Endothelial cell of umbilical vein (primary cell): ENCODE measurements around the gene CTNNA2. TPM values are rescaled to one million over a fixed set of nuclear protein-coding genes. Genes with fewer than 3 reads are reported as not detected.

Experiments used
- BruUV-seq: library from RNA; stranded (reverse); fragments of 400-500 nt; replicated peaks from 2 replicates; lab custom pipeline; 2021; lab: Mats Ljungman, UMichigan
- CTCF ChIA-PET: fragments of 300-600, 350-600 bp; sonication (Branson Sonifier 250); formaldehyde crosslinking; loops from one replicate; lab custom pipeline; 2021; ENCODE audit warnings: antibody characterized with exemption, inconsistent platforms; lab: Charles Lee
- POLR2A ChIA-PET: fragments of 300-600, 350-600 bp; sonication (Branson Sonifier 250); formaldehyde crosslinking; loops from one replicate; lab custom pipeline; 2021; ENCODE audit warnings: antibody characterized with exemption, inconsistent platforms; lab: Charles Lee
- DNase-seq: peaks from one replicate; pipeline ENCODE4 v3.0.0-alpha.2; 2011; ENCODE audit warnings: low read depth, low spot score
- FAIRE-seq: peaks from 2 replicates; lab custom pipeline; 2011; peaks lifted over from hg19 to GRCh38; lab: Jason Lieb, UNC
- H2AFZ ChIP-seq: 2 replicates; pipeline ENCODE4 v1.6.0; 2012; ENCODE audit warnings: low read depth, low read length, control low read depth, inconsistent platforms
- H3K27ac ChIP-seq: 2 replicates; pipeline ENCODE4 v1.5.1; 2011; ENCODE audit warnings: low read depth, mild to moderate bottlenecking, control low read depth, low read length, moderate library complexity; ENCODE audit not compliant: insufficient read depth
- H3K27me3 ChIP-seq, 2 experiments: 2 replicates each; pipeline versions ENCODE4 v1.6.0 to v1.6.1; 2011; ENCODE audit warnings: low read length in 2 of 2, mixed read lengths in 1 of 2; ENCODE audit not compliant: control insufficient read depth in 2 of 2, insufficient read depth in 2 of 2
- H3K36me3 ChIP-seq, 2 experiments: 2 replicates in 1 of 2; 3 replicates in 1 of 2; pipeline ENCODE4 v1.5.1; 2011; ENCODE audit warnings: low read length in 2 of 2, mild to moderate bottlenecking in 1 of 2, moderate library complexity in 1 of 2; ENCODE audit not compliant: control insufficient read depth in 2 of 2, insufficient read depth in 2 of 2; ENCODE audit errors: extremely low read depth in 1 of 2
- H3K4me1 ChIP-seq: 3 replicates; pipeline ENCODE4 v1.5.1; 2011; ENCODE audit warnings: mild to moderate bottlenecking, low read length; ENCODE audit not compliant: control insufficient read depth, insufficient read depth; ENCODE audit errors: extremely low read depth
- H3K4me2 ChIP-seq: 2 replicates; pipeline ENCODE4 v1.6.1; 2011; ENCODE audit warnings: low read length, control low read depth, mixed read lengths; ENCODE audit not compliant: insufficient read depth
- H3K4me3 ChIP-seq, 3 experiments: fragments of 200-600 bp in 1 of 3; sonication (generic), shearing (Covaris generic) in 1 of 3; replicated peaks in 1 of 3; 2 replicates each; pipeline ENCODE4 v1.5.1; 2011 to 2016; ENCODE audit warnings: control low read depth in 3 of 3, low read length in 3 of 3, mild to moderate bottlenecking in 2 of 3, inconsistent platforms in 1 of 3, low read depth in 1 of 3, moderate library complexity in 1 of 3; ENCODE audit not compliant: insufficient read depth in 1 of 3
- H3K79me2 ChIP-seq: 2 replicates; pipeline ENCODE4 v1.6.0; 2012; ENCODE audit warnings: low read length, inconsistent platforms; ENCODE audit not compliant: control insufficient read depth, insufficient read depth
- H3K9ac ChIP-seq: replicated peaks from 2 replicates; pipeline ENCODE3; 2011; ENCODE audit warnings: low read length, control low read depth; ENCODE audit not compliant: insufficient read depth; ENCODE audit errors: extremely low read depth
- H3K9me1 ChIP-seq: replicated peaks from 3 replicates; pipeline ENCODE4 v1.6.0; 2011; ENCODE audit warnings: mild to moderate bottlenecking, low read length; ENCODE audit not compliant: control insufficient read depth, insufficient read depth; ENCODE audit errors: extremely low read depth
- H3K9me3 ChIP-seq: replicated peaks from 2 replicates; pipeline ENCODE4 v1.5.1; 2012; ENCODE audit warnings: low read length, inconsistent platforms; ENCODE audit not compliant: control insufficient read depth, insufficient read depth
- H4K20me1 ChIP-seq: replicated peaks from 2 replicates; pipeline ENCODE3; 2011; ENCODE audit warnings: mild to moderate bottlenecking, low read length; ENCODE audit not compliant: control insufficient read depth, insufficient read depth; ENCODE audit errors: extremely low read depth
- EZH2 ChIP-seq: IDR thresholded peaks from 2 replicates; pipeline ENCODE4 v1.6.1; 2012; ENCODE audit warnings: borderline replicate concordance, low read depth, mild to moderate bottlenecking, moderate library complexity, low read length, inconsistent platforms; ENCODE audit not compliant: severe bottlenecking
- FOS ChIP-seq: IDR thresholded peaks from 2 replicates; pipeline ENCODE4 v1.6.1; 2011; ENCODE audit warnings: mild to moderate bottlenecking, low read length, moderate library complexity, borderline replicate concordance; ENCODE audit not compliant: insufficient read depth
- GATA2 ChIP-seq: IDR thresholded peaks from 2 replicates; pipeline ENCODE4 v1.7.0; 2011; ENCODE audit warnings: low read depth, mild to moderate bottlenecking, moderate library complexity, mixed read lengths, low read length; ENCODE audit not compliant: insufficient read length, insufficient read depth
- JUN ChIP-seq: IDR thresholded peaks from 2 replicates; pipeline ENCODE4 v1.6.1; 2011; ENCODE audit warnings: borderline replicate concordance, low read depth; ENCODE audit not compliant: insufficient read length, insufficient read depth
- MYC ChIP-seq: IDR thresholded peaks from one replicate; pipeline ENCODE4 v1.6.1; 2011; ENCODE audit warnings: mild to moderate bottlenecking, low read depth, low read length
- POLR2A ChIP-seq: IDR thresholded peaks from 2 replicates; pipeline ENCODE4 v1.6.1; 2012; ENCODE audit warnings: low read depth, mild to moderate bottlenecking, control low read depth, low read length
- POLR2AphosphoS5 ChIP-seq: IDR thresholded peaks from 2 replicates; pipeline ENCODE4 v1.6.1; 2012; ENCODE audit warnings: low read depth, mild to moderate bottlenecking, control low read depth, low read length, moderate library complexity; ENCODE audit not compliant: insufficient read depth
- dilution Hi-C: fragments of 300-500 bp; cut with MboI; formaldehyde crosslinking; loops from one replicate; pipeline ENCODE4 v1.15.0; 2019; ENCODE audit warnings: low sequenced_read_pairs; ENCODE audit not compliant: extremely low pct_ligation_motif_present
- intact Hi-C: fragments of 100-400 bp; cut with micrococcal nuclease; formaldehyde crosslinking; loops from one replicate; pipeline ENCODE4 v1.10.0; 2022
- polyA plus RNA-seq, 4 experiments: library from polyadenylated mRNA; depleted of rRNA in 3 of 4; stranded (reverse) in 3 of 4; unstranded in 1 of 4; fragments of >200 nt; gene quantifications; 2 replicates each; pipeline versions ENCODE4 v1.2.1 to v1.2.3, GENCODE V29; 2011 to 2012; ENCODE audit warnings: missing spikeins in 1 of 4
- total RNA-seq: library from RNA; stranded (reverse); gene quantifications from 2 replicates; pipeline ENCODE4 v1.2.3, GENCODE V29; 2021
- TF ChIP-seq, protein P1 (sequence below): IDR thresholded peaks from 2 replicates; pipeline ENCODE4 v1.6.1; 2011; ENCODE audit not compliant: insufficient read depth, insufficient read length
- TF ChIP-seq, protein P2 (sequence below), 2 donors: IDR thresholded peaks; 1 replicate in 1 of 2; 2 replicates in 1 of 2; pipeline ENCODE4 v1.5.1; 2011; ENCODE audit warnings: low read length in 2 of 2, mild to moderate bottlenecking in 2 of 2, moderate library complexity in 2 of 2, control low read depth in 1 of 2, inconsistent platforms in 1 of 2, low read depth in 1 of 2; ENCODE audit not compliant: insufficient read depth in 1 of 2; ENCODE audit errors: extremely low read depth in 1 of 2

CTNNA2 gene
- total and polyA plus RNA-seq, 2 donors (not counting 3 experiments of a cell fraction or from before 2014, with no cell fraction given) = not detected

DNA sequence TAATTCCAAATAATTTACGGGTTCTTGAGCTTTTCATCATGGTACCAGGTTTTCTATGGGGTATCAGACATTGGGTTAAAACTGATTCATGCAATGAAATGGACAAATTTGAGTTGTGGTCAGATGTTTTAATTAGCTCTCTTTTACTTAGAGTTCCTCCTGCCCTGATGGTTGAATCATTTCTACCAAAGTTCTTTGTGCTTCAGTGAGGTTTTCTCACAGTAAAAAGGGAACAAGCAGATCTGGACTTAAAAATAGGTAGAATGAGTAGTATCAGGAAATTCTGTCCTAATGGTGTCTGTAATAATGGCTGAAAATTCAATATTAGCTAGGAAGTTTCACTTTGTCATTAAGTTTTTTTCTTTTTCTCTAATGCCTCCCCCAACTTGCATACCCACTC, 951.4 kb downstream of the CTNNA2 start:
- CTCF ChIA-PET = no interaction called here
- POLR2A ChIA-PET = no interaction called here
- no peak overlapping the region for H3K27ac ChIP-seq
- intact Hi-C loops = no loop called here
- no TSS peak for BruUV-seq
- no peaks in the 10 kb centered on the region for H3K9me3 ChIP-seq
- H3K36me3 ChIP-seq = no peaks in the 10 kb centered on the region
- FAIRE-seq (no peak), DNase-seq (no peak)
- H2AFZ ChIP-seq = no peak overlapping the region
- H3K9ac ChIP-seq = no peak overlapping the region
- TF ChIP-seq POLR2AphosphoS5 = no peak
- TF ChIP-seq FOS = no peak
- no peak for TF ChIP-seq POLR2A
- TF ChIP-seq, protein P1, sequence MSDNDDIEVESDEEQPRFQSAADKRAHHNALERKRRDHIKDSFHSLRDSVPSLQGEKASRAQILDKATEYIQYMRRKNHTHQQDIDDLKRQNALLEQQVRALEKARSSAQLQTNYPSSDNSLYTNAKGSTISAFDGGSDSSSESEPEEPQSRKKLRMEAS = no peak
- no peak for TF ChIP-seq MYC
- TF ChIP-seq, protein P2, sequence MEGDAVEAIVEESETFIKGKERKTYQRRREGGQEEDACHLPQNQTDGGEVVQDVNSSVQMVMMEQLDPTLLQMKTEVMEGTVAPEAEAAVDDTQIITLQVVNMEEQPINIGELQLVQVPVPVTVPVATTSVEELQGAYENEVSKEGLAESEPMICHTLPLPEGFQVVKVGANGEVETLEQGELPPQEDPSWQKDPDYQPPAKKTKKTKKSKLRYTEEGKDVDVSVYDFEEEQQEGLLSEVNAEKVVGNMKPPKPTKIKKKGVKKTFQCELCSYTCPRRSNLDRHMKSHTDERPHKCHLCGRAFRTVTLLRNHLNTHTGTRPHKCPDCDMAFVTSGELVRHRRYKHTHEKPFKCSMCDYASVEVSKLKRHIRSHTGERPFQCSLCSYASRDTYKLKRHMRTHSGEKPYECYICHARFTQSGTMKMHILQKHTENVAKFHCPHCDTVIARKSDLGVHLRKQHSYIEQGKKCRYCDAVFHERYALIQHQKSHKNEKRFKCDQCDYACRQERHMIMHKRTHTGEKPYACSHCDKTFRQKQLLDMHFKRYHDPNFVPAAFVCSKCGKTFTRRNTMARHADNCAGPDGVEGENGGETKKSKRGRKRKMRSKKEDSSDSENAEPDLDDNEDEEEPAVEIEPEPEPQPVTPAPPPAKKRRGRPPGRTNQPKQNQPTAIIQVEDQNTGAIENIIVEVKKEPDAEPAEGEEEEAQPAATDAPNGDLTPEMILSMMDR (IDR thresholded peaks at IDR 0.05; ENCODE audit: extremely low read depth in 1 of 2, insufficient read depth in 1 of 2, low read depth in 1 of 2, low read length in 2 of 2) = no peak
- no peak for TF ChIP-seq GATA2
- TF ChIP-seq JUN = no peak
- no peak for TF ChIP-seq EZH2
- H3K4me3 ChIP-seq = no peak overlapping the region
- no peaks in the 10 kb centered on the region for H3K4me1 ChIP-seq
- H4K20me1 ChIP-seq = no peaks in the 10 kb centered on the region
- H3K79me2 ChIP-seq = no peaks in the 10 kb centered on the region
- H3K4me2 ChIP-seq = no peak overlapping the region
- no peaks in the 10 kb centered on the region for H3K27me3 ChIP-seq
- no peaks in the 10 kb centered on the region for H3K9me1 ChIP-seq
- dilution Hi-C loops = no loop called here
